ENCODE measurements around the gene FRS2. TPM values are rescaled to one million over a fixed set of nuclear protein-coding genes. Genes with fewer than 3 reads are reported as not detected.

The FRS2 gene
- total RNA-seq, 1 donor from 2014 or later: 31.0 TPM

GRCh38 chr12:69430942-69431590 lies 39.1 kb upstream of the FRS2 start:
- ATAC-seq: no peak
- H3K4me3 ChIP-seq: no peak overlapping the region
- H3K9me3 ChIP-seq: no peaks in the 10 kb centered on the region
- TF ChIP-seq CTCF (IDR thresholded peaks at IDR 0.05): no peak
- intact Hi-C loops (cut with DNase I): no loop called here
- no peak overlapping the region for H3K27ac ChIP-seq
- H3K27me3 ChIP-seq: no peaks in the 10 kb centered on the region
- DNase-seq: no peak
- H3K4me1 ChIP-seq: peaks cover 5% of the 10 kb centered on the region
- no peaks in the 10 kb centered on the region for H3K36me3 ChIP-seq

GRCh38 chr12:69431591-69432222 lies 38.5 kb upstream of the FRS2 start:
- Histone ChIP-seq H3K9me3 (no peaks in the 10 kb centered on the region), H3K27me3 (no peaks in the 10 kb centered on the region), H3K27ac (no peak overlapping the region), H3K4me3 (no peak overlapping the region), H3K4me1 (peaks cover 5% of the 10 kb centered on the region), H3K36me3 (no peaks in the 10 kb centered on the region)
- no peak for TF ChIP-seq CTCF (IDR thresholded peaks at IDR 0.05)
- intact Hi-C loops (cut with DNase I): no loop called here
- ATAC-seq: no peak
- DNase-seq: no peak

GRCh38 chr12:69433653-69434052 lies 36.5 kb upstream of the FRS2 start:
- ATAC-seq: no peak
- intact Hi-C loops (cut with DNase I): no loop called here
- no peak for DNase-seq
- Histone ChIP-seq H3K9me3 (no peaks in the 10 kb centered on the region), H3K27ac (no peak overlapping the region), H3K4me1 (peaks cover 5% of the 10 kb centered on the region), H3K36me3 (no peaks in the 10 kb centered on the region), H3K27me3 (no peaks in the 10 kb centered on the region), H3K4me3 (no peak overlapping the region)
- TF ChIP-seq CTCF (IDR thresholded peaks at IDR 0.05): no peak

GRCh38 chr12:69435644-69436043 lies 34.5 kb upstream of the FRS2 start:
- TF ChIP-seq CTCF (IDR thresholded peaks at IDR 0.05): no peak
- Histone ChIP-seq H3K4me1 (peaks cover 5% of the 10 kb centered on the region), H3K27ac (no peak overlapping the region), H3K4me3 (no peak overlapping the region), H3K9me3 (no peaks in the 10 kb centered on the region), H3K27me3 (no peaks in the 10 kb centered on the region), H3K36me3 (no peaks in the 10 kb centered on the region)
- ATAC-seq (no peak), DNase-seq (no peak)
- intact Hi-C loops (cut with DNase I): no loop called here

GRCh38 chr12:69437073-69437472 lies 33.1 kb upstream of the FRS2 start:
- no peaks in the 10 kb centered on the region for H3K9me3 ChIP-seq
- DNase-seq (no peak), ATAC-seq (no peak)
- H3K4me1 ChIP-seq: peaks cover 5% of the 10 kb centered on the region
- intact Hi-C loops (cut with DNase I): no loop called here
- no peak for TF ChIP-seq CTCF (IDR thresholded peaks at IDR 0.05)
- H3K4me3 ChIP-seq: no peak overlapping the region
- H3K27me3 ChIP-seq: no peaks in the 10 kb centered on the region
- H3K36me3 ChIP-seq: no peaks in the 10 kb centered on the region
- H3K27ac ChIP-seq: no peak overlapping the region
